ENCODE data around the gene HECTD4. TPM values are rescaled to one million over a fixed set of nuclear protein-coding genes. Genes with fewer than 3 reads are reported as not detected.

HECTD4 gene
- total RNA-seq, 1 experiment from 2014 or later = 31.2 TPM

- no peaks in the 10 kb centered on the region for H3K9me3 ChIP-seq (ENCODE audit: control insufficient read depth in 1 of 2, insufficient read depth in 1 of 2, low read depth in 1 of 2, low read length in 2 of 2)
- H3K4me3 ChIP-seq (replicated peaks in 1 of 2; ENCODE audit: low read depth in 1 of 2, low read length in 2 of 2) = no peak overlapping the region
- H3K9ac ChIP-seq (ENCODE audit: low read length) = no peak overlapping the region
- no peak overlapping the region for H3K27ac ChIP-seq (ENCODE audit: low read depth, low read length)
- ATAC-seq = no peak
- no peaks in the 10 kb centered on the region for H3K4me1 ChIP-seq (ENCODE audit: control insufficient read depth in 1 of 2, insufficient read depth in 2 of 2, low read length in 2 of 2)
- POLR2A ChIA-PET = no interaction called here
- peaks cover 10% of the 10 kb centered on the region; the same call in 1 of the 2 replicates for H4K20me1 ChIP-seq (ENCODE audit: insufficient read depth)
- no TSS peak for BruUV-seq (replicated peaks)
- peaks cover 11 to 19% of the 10 kb centered on the region in 2 experiments for H3K36me3 ChIP-seq (ENCODE audit: control insufficient read depth in 1 of 2, insufficient read depth in 2 of 2, low read length in 2 of 2)
- H3K4me2 ChIP-seq (ENCODE audit: low read length) = no peak overlapping the region
- intact Hi-C loops (cut with micrococcal nuclease) = no loop called here
- TF ChIP-seq EZH2 (IDR thresholded peaks at IDR 0.05) = no peak
- no peak for TF ChIP-seq FOSL1 (IDR thresholded peaks at IDR 0.05; ENCODE audit: low read depth)
- TF ChIP-seq ZBTB33 (IDR thresholded peaks at IDR 0.05; ENCODE audit: extremely low read depth, insufficient replicate concordance, low read length) = no peak
- no peak for TF ChIP-seq SIN3A (IDR thresholded peaks at IDR 0.05; ENCODE audit: low read depth)
- no peak for TF ChIP-seq CTCF (IDR thresholded peaks at IDR 0.05 in 2 of 3, conservative IDR thresholded peaks at IDR 0.05 in 1 of 3; ENCODE audit: borderline replicate concordance in 1 of 3, insufficient read depth in 1 of 3, low read depth in 2 of 3, low read length in 2 of 3)
- TF ChIP-seq TCF7L2 (IDR thresholded peaks at IDR 0.05; ENCODE audit: borderline replicate concordance, extremely low read depth, insufficient read depth, insufficient read length) = no peak
- no peak for TF ChIP-seq JUND (IDR thresholded peaks at IDR 0.05)
- no peak for TF ChIP-seq POLR2AphosphoS5 (IDR thresholded peaks at IDR 0.05; ENCODE audit: low read depth, low read length)
- TF ChIP-seq CEBPB (IDR thresholded peaks at IDR 0.05; ENCODE audit: low read depth) = no peak
- TF ChIP-seq EGR1 (IDR thresholded peaks at IDR 0.05; ENCODE audit: low read depth) = no peak
- no peak for TF ChIP-seq SP1 (IDR thresholded peaks at IDR 0.05; ENCODE audit: low read depth)
- no peak for TF ChIP-seq ZFX (IDR thresholded peaks at IDR 0.05)
- no peak for TF ChIP-seq REST (IDR thresholded peaks at IDR 0.05; ENCODE audit: low read depth)
- TF ChIP-seq CBX3 (IDR thresholded peaks at IDR 0.05; ENCODE audit: low read depth) = no peak
- TF ChIP-seq RAD21 (IDR thresholded peaks at IDR 0.05; ENCODE audit: low read depth) = no peak
- H3K9me2 ChIP-seq (ENCODE audit: insufficient read depth) = no peaks in the 10 kb centered on the region
- DNase-seq (ENCODE audit: low read depth, low spot score) = no peak
- H3K27me3 ChIP-seq (ENCODE audit: insufficient read depth, low read length) = no peaks in the 10 kb centered on the region
- no peak overlapping the region for H2AFZ ChIP-seq (ENCODE audit: low read depth, low read length, poor library complexity, severe bottlenecking)
- H3K79me2 ChIP-seq (ENCODE audit: insufficient read depth, low read length) = peaks cover 3% of the 10 kb centered on the region; the same call in 1 of the 2 replicates
- RAD21 ChIA-PET (ENCODE audit: low non-redundant PET in 1 of 2, low total read pairs in 2 of 2, uncharacterized antibody in 2 of 2, unreplicated experiment in 2 of 2) = no interaction called here
- CTCF ChIA-PET = interaction anchor here (0.6 kb wide), 1 partner anchor 1980 kb away, joined by 3 read pairs; no protein-coding TSS in a partner anchor
These were observed 18.8 kb upstream of the HECTD4 start for GRCh38 chr12:112401054-112401453.
